HCT116 (cell line): Measurements from ENCODE around the gene RNF215. TPM values are rescaled to one million over a fixed set of nuclear protein-coding genes. Genes with fewer than 3 reads are reported as not detected.

Experiments used
- ATAC-seq: fragments of 200-7000 bp; cut with Tn5 transposase; 2 replicates; pipeline ENCODE4 v1.9.1; 2020; ENCODE audit warnings: mild to moderate bottlenecking, moderate library complexity
- BruUV-seq: library from RNA; stranded (reverse); fragments of 400-500 nt; replicated peaks from 2 replicates; lab custom pipeline; 2021; lab: Mats Ljungman, UMichigan
- CTCF ChIA-PET: fragments of 300-600 bp; sonication (Branson Sonifier 250); formaldehyde crosslinking; loops from one replicate; lab custom pipeline; 2021; ENCODE audit warnings: antibody characterized with exemption; lab: Charles Lee
- POLR2A ChIA-PET: fragments of 300-600, 350-600 bp; sonication (Branson Sonifier 250); formaldehyde crosslinking; loops from one replicate; lab custom pipeline; 2021; ENCODE audit warnings: antibody characterized with exemption; lab: Charles Lee
- RAD21 ChIA-PET, 2 experiments: fragments of 300-600 bp; sonication (Branson Sonifier 250); formaldehyde crosslinking; loops; one replicate each; lab custom pipeline; 2023; ENCODE audit warnings: low total read pairs in 2 of 2; ENCODE audit not compliant: uncharacterized antibody in 2 of 2, unreplicated experiment in 2 of 2, low non-redundant PET in 1 of 2; lab: Charles Lee
- DNase-seq: peaks from one replicate; pipeline ENCODE4 v3.0.0-alpha.2; 2010; ENCODE audit warnings: low read depth, low spot score
- H2AFZ ChIP-seq: fragments of 200-600 bp; shearing (Covaris generic), sonication (generic); 2 replicates; pipeline ENCODE4 v1.6.1; 2017; ENCODE audit warnings: low read depth, mixed run types, mixed read lengths, antibody characterized with exemption, low read length; ENCODE audit not compliant: poor library complexity, severe bottlenecking
- H3K27ac ChIP-seq: 2 replicates; pipeline ENCODE4 v1.5.1; 2012; ENCODE audit warnings: low read depth, low read length
- H3K27me3 ChIP-seq: fragments of 200-600 bp; sonication (generic); 2 replicates; pipeline ENCODE4 v1.6.1; 2016; ENCODE audit warnings: mixed run types, low read length, mixed read lengths; ENCODE audit not compliant: insufficient read depth
- H3K36me3 ChIP-seq, 2 experiments: fragments of 200-500 bp in 1 of 2; fragments of 200-600 bp in 1 of 2; sonication (Bioruptor generic) in 1 of 2; sonication (generic) in 1 of 2; 2 replicates each; pipeline versions ENCODE4 v1.5.1 to v1.6.1; 2014 to 2016; ENCODE audit warnings: low read length in 2 of 2, inconsistent platforms in 1 of 2, mixed read lengths in 1 of 2, mixed run types in 1 of 2; ENCODE audit not compliant: insufficient read depth in 2 of 2, control insufficient read depth in 1 of 2
- H3K4me1 ChIP-seq, 2 experiments: fragments of 200-600 bp in 1 of 2; sonication (generic) in 1 of 2; 2 replicates each; pipeline versions ENCODE4 v1.5.1 to v1.6.1; 2012 to 2017; ENCODE audit warnings: low read length in 2 of 2, inconsistent platforms in 1 of 2, mild to moderate bottlenecking in 1 of 2, mixed read lengths in 1 of 2, mixed run types in 1 of 2, moderate library complexity in 1 of 2; ENCODE audit not compliant: insufficient read depth in 2 of 2, control insufficient read depth in 1 of 2
- H3K4me2 ChIP-seq: fragments of 200-600 bp; sonication (generic); 2 replicates; pipeline ENCODE4 v1.6.1; 2017; ENCODE audit warnings: mixed run types, low read length, mixed read lengths
- H3K4me3 ChIP-seq, 2 experiments: fragments of 200-600 bp in 1 of 2; sonication (generic) in 1 of 2; replicated peaks in 1 of 2; 2 replicates each; pipeline ENCODE4 v1.5.1; 2011 to 2016; ENCODE audit warnings: low read length in 2 of 2, control low read depth in 1 of 2, low read depth in 1 of 2, mild to moderate bottlenecking in 1 of 2, mixed read lengths in 1 of 2, mixed run types in 1 of 2
- H3K79me2 ChIP-seq: fragments of 200-600 bp; sonication (generic); 2 replicates; pipeline ENCODE4 v1.6.1; 2017; ENCODE audit warnings: mild to moderate bottlenecking, mixed run types, low read length, moderate library complexity, mixed read lengths; ENCODE audit not compliant: insufficient read depth
- H3K9ac ChIP-seq: fragments of 200-600 bp; sonication (generic); 2 replicates; pipeline ENCODE4 v1.6.1; 2016; ENCODE audit warnings: low read length, mixed read lengths
- H3K9me2 ChIP-seq: fragments of 200-600 bp; sonication (generic), shearing (Covaris generic); 2 replicates; pipeline ENCODE4 v1.6.1; 2017; ENCODE audit warnings: mixed run types, mild to moderate bottlenecking, moderate library complexity; ENCODE audit not compliant: insufficient read depth
- H3K9me3 ChIP-seq, 2 experiments: fragments of 200-500 bp in 1 of 2; fragments of 200-600 bp in 1 of 2; sonication (Bioruptor generic) in 1 of 2; sonication (generic) in 1 of 2; 2 replicates each; pipeline ENCODE4 v1.6.1; 2014 to 2017; ENCODE audit warnings: low read length in 2 of 2, mixed read lengths in 2 of 2, inconsistent platforms in 1 of 2, low read depth in 1 of 2, mild to moderate bottlenecking in 1 of 2, mixed run types in 1 of 2, moderate library complexity in 1 of 2; ENCODE audit not compliant: control insufficient read depth in 1 of 2, insufficient read depth in 1 of 2
- H4K20me1 ChIP-seq: fragments of 200-600 bp; sonication (generic), shearing (Covaris generic); 2 replicates; pipeline ENCODE4 v1.6.1; 2017; ENCODE audit warnings: mixed run types, mild to moderate bottlenecking, moderate library complexity; ENCODE audit not compliant: insufficient read depth
- EGR1 ChIP-seq: IDR thresholded peaks from 2 replicates; pipeline ENCODE4 v1.6.1; 2012; ENCODE audit warnings: low read depth
- intact Hi-C: fragments of 100-400 bp; cut with micrococcal nuclease; formaldehyde crosslinking; loops from 2 replicates; pipeline ENCODE4 v1.10.0; 2022
- total RNA-seq: library from RNA; stranded (reverse); gene quantifications from one replicate; pipeline ENCODE4 v1.2.1, GENCODE V29; 2021; ENCODE audit not compliant: unreplicated experiment
- TF ChIP-seq, protein P1 (sequence below), 3 experiments: fragments of 200-600 bp in 1 of 3; sonication (generic) in 1 of 3; IDR thresholded peaks in 2 of 3; conservative IDR thresholded peaks in 1 of 3; 2 replicates each; pipeline ENCODE4 v1.5.1; 2012 to 2017; ENCODE audit warnings: low read depth in 2 of 3, low read length in 2 of 3, antibody characterized with exemption in 1 of 3, borderline replicate concordance in 1 of 3, control low read depth in 1 of 3, mild to moderate bottlenecking in 1 of 3, mixed read lengths in 1 of 3, mixed run types in 1 of 3, moderate library complexity in 1 of 3; ENCODE audit not compliant: insufficient read depth in 1 of 3

The RNF215 gene
- total RNA-seq, 1 experiment from 2014 or later: 20.2 TPM

DNA sequence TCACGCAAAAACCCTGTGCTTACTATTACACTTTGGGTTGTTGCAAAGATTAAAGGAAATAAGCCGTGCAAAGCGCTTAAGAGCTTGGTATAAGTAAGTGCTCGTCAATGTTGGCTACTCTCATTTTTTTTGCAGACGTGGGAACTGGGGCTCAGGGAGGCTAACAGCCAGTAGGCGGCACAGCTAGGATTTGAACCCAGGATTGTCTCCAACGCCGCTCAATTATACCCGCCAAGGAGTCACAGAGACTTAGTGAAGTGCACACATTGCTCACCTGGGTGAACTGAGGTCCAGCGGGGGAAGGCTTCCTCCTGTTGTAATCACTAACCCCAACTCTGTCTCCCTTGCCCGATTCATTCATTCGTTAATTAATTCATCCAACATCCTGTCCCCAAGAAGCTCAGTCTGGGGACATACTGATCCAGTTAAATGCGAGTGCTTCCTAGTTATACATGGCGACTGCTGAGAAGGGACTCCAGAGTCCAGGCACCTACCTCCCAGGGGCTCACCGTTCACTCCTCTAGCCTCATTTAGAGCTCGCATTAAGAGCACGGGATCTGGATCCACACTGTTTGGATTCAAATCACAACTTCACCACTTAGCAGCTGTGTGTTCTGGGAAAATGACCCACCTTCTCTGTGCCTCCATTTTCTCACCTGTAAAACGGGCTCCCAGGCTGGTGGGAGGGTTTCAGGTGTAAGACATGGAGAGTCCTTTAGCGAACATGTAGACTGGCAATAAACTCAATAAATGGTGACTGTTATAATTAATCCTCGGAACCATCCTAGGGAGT lies 37.5 kb upstream of the RNF215 start:
- no peak for TF ChIP-seq EGR1
- TF ChIP-seq, protein P1, sequence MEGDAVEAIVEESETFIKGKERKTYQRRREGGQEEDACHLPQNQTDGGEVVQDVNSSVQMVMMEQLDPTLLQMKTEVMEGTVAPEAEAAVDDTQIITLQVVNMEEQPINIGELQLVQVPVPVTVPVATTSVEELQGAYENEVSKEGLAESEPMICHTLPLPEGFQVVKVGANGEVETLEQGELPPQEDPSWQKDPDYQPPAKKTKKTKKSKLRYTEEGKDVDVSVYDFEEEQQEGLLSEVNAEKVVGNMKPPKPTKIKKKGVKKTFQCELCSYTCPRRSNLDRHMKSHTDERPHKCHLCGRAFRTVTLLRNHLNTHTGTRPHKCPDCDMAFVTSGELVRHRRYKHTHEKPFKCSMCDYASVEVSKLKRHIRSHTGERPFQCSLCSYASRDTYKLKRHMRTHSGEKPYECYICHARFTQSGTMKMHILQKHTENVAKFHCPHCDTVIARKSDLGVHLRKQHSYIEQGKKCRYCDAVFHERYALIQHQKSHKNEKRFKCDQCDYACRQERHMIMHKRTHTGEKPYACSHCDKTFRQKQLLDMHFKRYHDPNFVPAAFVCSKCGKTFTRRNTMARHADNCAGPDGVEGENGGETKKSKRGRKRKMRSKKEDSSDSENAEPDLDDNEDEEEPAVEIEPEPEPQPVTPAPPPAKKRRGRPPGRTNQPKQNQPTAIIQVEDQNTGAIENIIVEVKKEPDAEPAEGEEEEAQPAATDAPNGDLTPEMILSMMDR (IDR thresholded peaks at IDR 0.05 in 2 of 3, conservative IDR thresholded peaks at IDR 0.05 in 1 of 3; ENCODE audit: borderline replicate concordance in 1 of 3, insufficient read depth in 1 of 3, low read depth in 2 of 3, low read length in 2 of 3): peak in 2 of 3 experiments; percentile 25 to 27; a peak in 2 of 6 replicates
- ChIA-PET POLR2A (interaction anchor here (0.8 to 4.6 kb wide), 16 partner anchors 11 to 216 kb away, joined by 3 to 40 read pairs (median 6); partner anchors contain the start of genes RNF215, SEC14L2 and TBC1D10A), CTCF (interaction anchor here (0.6 to 2.7 kb wide), 9 partner anchors 8 to 137 kb away, joined by 3 to 12 read pairs (median 5); partner anchors contain the start of gene RNF215), RAD21 (interaction anchor here (0.8 to 1.8 kb wide), 5 partner anchors 28 to 137 kb away, joined by 3 to 6 read pairs (median 4); partner anchors contain the start of genes RNF215 (in 1 of the 2) and SEC14L2 (in 1 of the 2))
- Histone ChIP-seq H2AFZ (no peak overlapping the region), H3K36me3 (peaks cover 2 to 15% of the 10 kb centered on the region in 2 experiments; a peak in 2 of 4 replicates), H3K9me2 (no peaks in the 10 kb centered on the region), H4K20me1 (no peaks in the 10 kb centered on the region), H3K4me3 (peak overlapping the region; percentile 82), H3K4me2 (peak overlapping the region; percentile 93), H3K9ac (peak overlapping the region; percentile 96), H3K4me1 (peaks cover 38 to 69% of the 10 kb centered on the region in 2 experiments), H3K79me2 (peaks cover 22% of the 10 kb centered on the region; the same call in 1 of the 2 replicates), H3K27me3 (no peaks in the 10 kb centered on the region), H3K9me3 (no peaks in the 10 kb centered on the region), H3K27ac (peak overlapping the region; percentile 98)
- intact Hi-C loops: loop anchor here (5.0 to 10.0 kb wide), 2 partner anchors 137 to 660 kb away; partner anchors contain the start of genes CASTOR1 and SMTN
- ATAC-seq (no peak), DNase-seq (no peak)
- BruUV-seq: TSS peak; percentile 6
